Glomerular visceral epithelial cell (primary cell): ENCODE measurements around the gene NBPF14.
A peak's percentile ranks its signal among the peaks of the same experiment; 100 is the strongest.
"Not testable (repeated sequence)": the region's sequence is repeated elsewhere in the genome, so short reads cannot be mapped to it uniquely, and the experiment has no call there.

Experiments used
- DNase-seq: peaks from one replicate; pipeline ENCODE4 v3.0.0-alpha.2; 2016; ENCODE audit errors: extremely low spot score

Gene NBPF14

GRCh38 chr1:148595911-148596310, at the start of gene NBPF14:
Gene NBPF14, minus strand, starts transcription at chr1:148596011. Its CDS starts 294 bp downstream, at chr1:148595717.
- DNase-seq: not testable (repeated sequence)

- not testable (repeated sequence) for DNase-seq
Observed at GRCh38 chr1:148625451-148625850, 29.6 kb upstream of the NBPF14 start.

- DNase-seq: not testable (repeated sequence)
Observed at GRCh38 chr1:148618216-148618615, 22.4 kb upstream of the NBPF14 start.

- DNase-seq: peak; percentile 11
Observed at GRCh38 chr1:148605266-148605665, 9.5 kb upstream of the NBPF14 start.

- DNase-seq: not testable (repeated sequence)
Observed at GRCh38 chr1:148595360-148595759, 451 bp downstream of the NBPF14 start.

GRCh38 chr1:148591098-148591497, 4.7 kb downstream of the NBPF14 start:
- not testable (repeated sequence) for DNase-seq

GRCh38 chr1:148532158-148532557, 63.7 kb downstream of the NBPF14 start:
- DNase-seq: not testable (repeated sequence)

- DNase-seq: peak; percentile 72
Observed at GRCh38 chr1:148529101-148529567, 66.7 kb downstream of the NBPF14 start.

- DNase-seq: not testable (repeated sequence)
Observed at GRCh38 chr1:148528591-148528990, 67.2 kb downstream of the NBPF14 start.

- not testable (repeated sequence) for DNase-seq
Observed at GRCh38 chr1:148526587-148526986, 69.2 kb downstream of the NBPF14 start.

GRCh38 chr1:148523205-148524144, 72.3 kb downstream of the NBPF14 start:
- DNase-seq: not testable (repeated sequence)

GRCh38 chr1:148522561-148523204, 73.1 kb downstream of the NBPF14 start:
- DNase-seq: peak; percentile 99

GRCh38 chr1:148522072-148522471, 73.7 kb downstream of the NBPF14 start:
- peak; percentile 90 for DNase-seq

- DNase-seq: not testable (repeated sequence)
Observed at GRCh38 chr1:148514310-148514709, 81.5 kb downstream of the NBPF14 start.

- DNase-seq: not testable (repeated sequence)
Observed at GRCh38 chr1:148512571-148513184, 83.1 kb downstream of the NBPF14 start.

GRCh38 chr1:148493933-148494332, 101.9 kb downstream of the NBPF14 start:
- not testable (repeated sequence) for DNase-seq

GRCh38 chr1:148483029-148483428, 112.8 kb downstream of the NBPF14 start, which contains the start of gene PPIAL4G:
Gene PPIAL4G, minus strand, starts transcription at chr1:148483302. Its CDS starts 50 bp downstream, at chr1:148483252.
- DNase-seq: not testable (repeated sequence)
